HG02759 (cell line): Measurements from ENCODE around the gene ARFIP2.

Experiments used
- ATAC-seq: cut with Tn5 transposase; IDR thresholded peaks from one replicate; pipeline ENCODE4 v1.9.1; 2021; ENCODE audit warnings: mild to moderate bottlenecking, moderate library complexity; ENCODE audit not compliant: unreplicated experiment

Gene ARFIP2

GRCh38 chr11:6483015-6483414, 1.9 kb upstream of the ARFIP2 start:
- ATAC-seq: no peak

- ATAC-seq: no peak
These were observed 1.3 kb upstream of the ARFIP2 start for GRCh38 chr11:6482441-6482840.

- no peak for ATAC-seq
These were observed 769 bp upstream of the ARFIP2 start for GRCh38 chr11:6481924-6482275.

GRCh38 chr11:6480299-6480914, 724 bp downstream of the ARFIP2 start:
- ATAC-seq: no peak

GRCh38 chr11:6476571-6476970, 4.6 kb downstream of the ARFIP2 start:
- ATAC-seq: no peak

GRCh38 chr11:6475936-6476335, 5.2 kb downstream of the ARFIP2 start:
- no peak for ATAC-seq

GRCh38 chr11:6474806-6475500, 6.2 kb downstream of the ARFIP2 start:
- ATAC-seq: no peak

- no peak for ATAC-seq
These were observed 6.7 kb downstream of the ARFIP2 start for GRCh38 chr11:6474413-6474792.

GRCh38 chr11:6473451-6474412, 7.4 kb downstream of the ARFIP2 start, which contains the start of gene TRIM3:
Gene TRIM3 (minus strand): TSS chr11:6473941. CDS start chr11:6465695, 8,246 bp downstream.
- peak; percentile 79 for ATAC-seq

GRCh38 chr11:6472934-6473333, 8.2 kb downstream of the ARFIP2 start:
- no peak for ATAC-seq

GRCh38 chr11:6469599-6469998, 11.5 kb downstream of the ARFIP2 start:
- ATAC-seq: no peak

GRCh38 chr11:6468712-6469495, 12.2 kb downstream of the ARFIP2 start:
- peak; percentile 73 for ATAC-seq

- ATAC-seq: no peak
These were observed 22.1 kb downstream of the ARFIP2 start for GRCh38 chr11:6459099-6459450.

- ATAC-seq: no peak
These were observed 22.6 kb downstream of the ARFIP2 start for GRCh38 chr11:6458352-6459098.

GRCh38 chr11:6457581-6458320, 23.4 kb downstream of the ARFIP2 start:
- ATAC-seq: no peak

- ATAC-seq: no peak
These were observed 24.6 kb downstream of the ARFIP2 start for GRCh38 chr11:6456361-6457073.

GRCh38 chr11:6455070-6455469, 26.1 kb downstream of the ARFIP2 start:
- ATAC-seq: no peak

- no peak for ATAC-seq
These were observed 28.0 kb downstream of the ARFIP2 start for GRCh38 chr11:6453152-6453551.

- ATAC-seq: no peak
These were observed 28.9 kb downstream of the ARFIP2 start for GRCh38 chr11:6452219-6452618.
